Muscle of leg (tissue), 11 donors: Measurements from ENCODE around the gene CHRDL2. TPM values are rescaled to one million over a fixed set of nuclear protein-coding genes. Genes with fewer than 3 reads are reported as not detected.
"Not testable (repeated sequence)": the region's sequence is repeated elsewhere in the genome, so short reads cannot be mapped to it uniquely, and the experiment has no call there.

ENCODE experiments used
- DNase-seq: peaks from one replicate; pipeline ENCODE4 v3.0.0; 2013
- H3K27ac ChIP-seq: one replicate; pipeline ENCODE4 v1.5.1; 2013; ENCODE audit warnings: mild to moderate bottlenecking, low read length, control low read depth
- H3K27me3 ChIP-seq: one replicate; pipeline ENCODE4 v1.6.1; 2013; ENCODE audit warnings: low read length; ENCODE audit not compliant: control insufficient read depth, insufficient read depth
- H3K36me3 ChIP-seq: one replicate; pipeline ENCODE4 v1.6.1; 2013; ENCODE audit warnings: low read length; ENCODE audit not compliant: control insufficient read depth, insufficient read depth
- H3K4me1 ChIP-seq: one replicate; pipeline ENCODE4 v1.6.1; 2013; ENCODE audit warnings: low read length; ENCODE audit not compliant: control insufficient read depth, insufficient read depth
- H3K4me3 ChIP-seq: one replicate; pipeline ENCODE4 v1.5.1; 2013; ENCODE audit warnings: low read length, control low read depth
- H3K9me3 ChIP-seq: replicated peaks from 2 replicates; pipeline ENCODE4 v1.6.1; 2013; ENCODE audit warnings: low read depth, low read length; ENCODE audit not compliant: control insufficient read depth
- WGBS: methylation state at CpG from one replicate; pipeline ENCODE4 v1.1.5; 2013; ENCODE audit warnings: missing lambda C conversion rate; ENCODE audit not compliant: insufficient coverage; 5-methylcytosine and 5-hydroxymethylcytosine counted together
- polyA plus RNA-seq, 8 donors: library from polyadenylated mRNA; unstranded; fragments of 120-200 nt; gene quantifications; one replicate each; pipeline versions ENCODE4 v1.2.1 to v1.2.3, GENCODE V29; 2013; ENCODE audit warnings: inconsistent platforms in 1 of 8, low replicate concordance in 1 of 8; ENCODE audit not compliant: insufficient read length in 8 of 8, insufficient read depth in 1 of 8
- total RNA-seq: library from RNA; stranded (reverse); fragments of 120-200 nt; gene quantifications from one replicate; pipeline ENCODE4 v1.2.4, GENCODE V29; 2013

The CHRDL2 gene
- total and polyA plus RNA-seq, 9 donors = 0.49 to 5.3 (median 1.7) TPM

DNA sequence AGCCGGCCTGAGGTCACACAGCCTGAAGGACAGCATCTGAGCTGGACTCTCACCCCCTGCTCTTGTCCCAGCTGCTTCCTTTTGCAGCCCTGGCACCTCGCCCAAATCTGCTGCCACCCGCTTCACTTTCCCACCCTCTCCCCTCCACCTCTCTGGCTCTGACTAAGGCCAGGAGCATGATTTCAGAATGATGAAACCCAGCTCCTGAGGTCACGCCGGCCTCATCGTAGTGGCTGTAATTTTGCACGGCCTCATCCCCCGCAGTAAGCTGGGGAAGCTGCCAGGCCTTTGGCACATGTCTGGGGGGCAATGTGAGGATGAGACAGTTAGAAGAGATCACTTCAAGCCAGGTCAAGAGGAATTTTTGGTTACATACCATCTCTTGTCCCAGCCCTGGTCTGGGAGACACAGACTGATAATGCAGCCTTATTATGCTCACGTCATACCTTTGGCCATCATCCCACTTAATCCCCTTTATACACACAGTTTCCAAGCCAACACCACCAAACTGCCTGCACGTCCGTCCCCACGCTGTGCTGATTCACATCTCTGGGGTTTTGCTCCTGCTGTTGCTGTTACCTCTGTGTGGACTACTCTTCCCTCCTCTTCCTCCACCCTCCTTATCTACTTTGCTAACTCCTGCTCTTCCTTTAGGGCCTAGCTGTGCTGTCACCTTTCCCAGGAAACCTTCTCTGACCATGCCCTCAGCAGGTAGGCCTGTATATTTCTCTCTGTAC lies 58.1 kb downstream of the CHRDL2 start:
- no peaks in the 10 kb centered on the region for H3K27me3 ChIP-seq
- 37% methylated on average over 11 of the region's 12 CpGs for WGBS
- no peak overlapping the region for H3K4me3 ChIP-seq
- H3K27ac ChIP-seq = peak overlapping the region; percentile 77
- peaks cover 2% of the 10 kb centered on the region for H3K9me3 ChIP-seq
- H3K4me1 ChIP-seq = peaks cover 46% of the 10 kb centered on the region
- peak; percentile 80 for DNase-seq
- H3K36me3 ChIP-seq = no peaks in the 10 kb centered on the region

DNA sequence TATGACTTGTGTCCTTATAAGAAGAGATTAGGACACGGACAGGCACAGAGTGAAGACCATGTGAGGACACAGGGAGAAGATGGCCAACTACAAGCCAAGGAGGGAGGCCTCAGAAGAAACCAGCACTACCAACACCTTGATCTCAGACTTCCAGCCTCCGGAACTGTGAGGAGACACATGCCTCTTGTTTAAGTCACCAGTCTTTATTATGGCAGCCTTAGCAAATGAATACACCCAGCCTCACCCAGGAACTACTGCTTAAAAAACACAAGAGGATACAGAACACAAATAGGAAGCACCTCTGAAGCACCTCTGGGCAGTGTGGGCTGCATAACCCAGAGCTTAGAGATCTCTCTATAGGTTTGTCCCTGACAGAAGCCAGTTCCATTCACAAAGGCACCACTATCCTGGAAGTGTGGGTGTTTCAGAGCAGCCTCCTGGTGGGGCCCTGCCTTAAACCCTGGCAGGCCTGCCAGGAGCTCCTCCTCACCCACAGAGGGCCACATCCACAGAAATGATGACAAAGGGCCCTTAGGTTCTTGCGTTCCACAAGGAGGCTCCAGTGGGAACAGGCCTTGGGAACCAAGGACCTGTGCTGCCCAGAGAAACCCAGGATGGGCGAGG lies 58.8 kb downstream of the CHRDL2 start:
- H3K27me3 ChIP-seq = no peaks in the 10 kb centered on the region
- H3K4me3 ChIP-seq = no peak overlapping the region
- no peak for DNase-seq
- H3K4me1 ChIP-seq = peaks cover 43% of the 10 kb centered on the region
- no peaks in the 10 kb centered on the region for H3K36me3 ChIP-seq
- WGBS = 38% methylated on average over 2 of the region's 4 CpGs
- H3K27ac ChIP-seq = peak overlapping the region; percentile 77
- peaks cover 2% of the 10 kb centered on the region for H3K9me3 ChIP-seq

DNA sequence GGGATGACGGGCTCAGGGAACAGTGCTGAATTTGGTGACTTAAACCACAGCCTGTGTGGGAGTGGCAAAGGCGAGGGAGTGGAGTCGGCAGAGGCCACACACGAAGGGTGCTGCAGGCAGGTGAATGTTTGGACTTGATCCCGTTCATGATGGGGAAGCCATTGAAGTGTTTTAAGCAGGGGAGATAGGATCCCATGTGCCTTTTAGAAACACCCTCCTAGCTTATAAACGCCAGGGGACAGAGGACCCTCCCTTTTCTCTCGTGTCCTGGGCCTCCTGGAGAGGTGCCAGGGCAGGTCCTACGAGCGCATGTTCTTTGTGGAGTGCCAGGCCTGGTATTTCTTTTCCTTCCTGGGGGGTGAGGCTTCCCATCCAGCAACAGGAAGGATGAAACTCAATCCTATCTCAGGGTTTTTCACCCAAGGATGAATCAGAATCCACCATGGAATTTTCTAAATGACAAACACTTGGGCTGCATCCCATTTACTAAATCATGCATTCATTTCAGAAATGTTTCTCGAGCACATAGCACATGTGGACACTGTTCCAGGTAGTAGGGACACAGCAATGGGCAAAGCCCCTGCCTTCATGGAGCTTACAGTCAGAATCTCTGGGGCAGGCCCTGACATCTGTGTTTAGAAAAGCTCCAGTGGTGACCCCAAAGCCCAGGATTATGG lies 59.6 kb downstream of the CHRDL2 start:
- Histone ChIP-seq H3K9me3 (peaks cover 2% of the 10 kb centered on the region), H3K4me3 (no peak overlapping the region), H3K27ac (no peak overlapping the region), H3K36me3 (no peaks in the 10 kb centered on the region), H3K27me3 (no peaks in the 10 kb centered on the region), H3K4me1 (peaks cover 38% of the 10 kb centered on the region)
- 80% methylated on average over 2 of the region's 10 CpGs for WGBS
- no peak for DNase-seq

DNA sequence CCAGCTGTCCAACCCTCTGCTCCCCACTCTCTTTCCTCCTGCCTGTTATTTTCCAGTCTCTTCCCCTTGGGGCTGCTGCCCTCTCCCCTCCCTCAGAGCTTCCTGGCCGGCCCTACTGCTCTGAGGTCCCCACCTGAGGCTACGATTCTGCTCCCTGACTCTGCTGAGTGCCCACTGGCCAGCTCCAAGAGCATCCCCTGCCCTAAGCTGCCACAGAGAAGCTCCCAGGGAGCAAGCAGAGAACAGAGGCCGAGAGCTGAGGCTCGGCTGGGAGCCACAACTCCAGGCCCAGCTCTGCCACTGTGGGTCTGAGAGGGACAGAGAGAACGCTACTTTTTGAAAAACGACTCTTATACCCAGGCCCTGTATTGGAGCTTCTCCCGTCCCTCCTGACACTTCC lies 61.1 kb downstream of the CHRDL2 start:
- Histone ChIP-seq H3K27ac (peak overlapping the region; percentile 20), H3K36me3 (no peaks in the 10 kb centered on the region), H3K27me3 (no peaks in the 10 kb centered on the region), H3K4me1 (peaks cover 35% of the 10 kb centered on the region), H3K4me3 (no peak overlapping the region), H3K9me3 (peaks cover 2% of the 10 kb centered on the region)
- WGBS = 69% methylated on average over 6 of the region's 7 CpGs
- no peak for DNase-seq

DNA sequence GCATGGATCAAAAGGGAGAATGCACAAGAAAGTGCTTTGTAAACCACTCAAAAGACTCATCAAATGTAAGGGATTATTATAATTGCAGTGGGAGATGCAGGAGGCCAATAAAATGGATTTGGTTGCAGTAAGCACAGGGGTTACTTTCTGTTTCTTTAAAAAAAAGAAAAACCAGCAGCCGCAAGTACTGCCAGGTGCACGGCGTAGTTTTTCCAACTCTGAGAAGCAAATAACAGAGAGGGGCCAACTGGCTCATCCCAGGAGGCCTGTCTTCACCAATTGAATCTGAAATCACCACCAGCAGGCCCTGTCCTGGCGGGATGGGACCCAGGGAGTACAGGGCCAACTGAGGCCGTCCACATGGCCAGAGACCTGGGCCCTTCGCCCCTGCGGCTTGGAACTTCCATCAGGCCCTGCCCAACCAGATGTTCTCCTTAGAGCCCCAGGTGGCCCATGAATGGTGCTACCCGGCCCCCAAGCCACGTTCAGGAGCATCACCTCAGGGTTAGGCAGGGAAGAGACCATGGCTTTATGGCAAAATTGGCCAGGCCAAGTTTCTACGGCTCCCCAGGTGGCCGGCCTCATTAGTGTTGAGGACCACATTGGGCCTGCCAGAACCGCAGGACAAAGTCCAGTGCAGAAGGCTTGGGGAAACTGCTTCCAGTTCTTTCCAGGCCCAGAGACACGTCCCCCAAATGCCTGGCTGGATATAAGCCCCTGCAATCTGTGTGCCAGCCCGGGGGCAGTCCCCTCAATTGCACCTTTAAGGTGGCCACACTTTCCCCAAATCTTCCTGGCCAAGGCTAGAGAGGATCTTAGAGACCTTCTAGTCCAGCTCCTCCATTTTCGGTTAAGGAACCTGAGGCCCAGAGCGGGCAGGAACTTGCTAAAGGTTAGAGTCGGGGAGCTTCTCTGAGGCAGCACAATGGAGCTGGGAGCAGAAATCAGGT lies 61.7 kb downstream of the CHRDL2 start:
- no peaks in the 10 kb centered on the region for H3K27me3 ChIP-seq
- DNase-seq = peak; percentile 68
- H3K9me3 ChIP-seq = peaks cover 2% of the 10 kb centered on the region
- WGBS = 54% methylated on average over 16 of the region's 17 CpGs
- H3K4me3 ChIP-seq = no peak overlapping the region
- H3K4me1 ChIP-seq = peaks cover 35% of the 10 kb centered on the region
- no peaks in the 10 kb centered on the region for H3K36me3 ChIP-seq
- H3K27ac ChIP-seq = no peak overlapping the region

DNA sequence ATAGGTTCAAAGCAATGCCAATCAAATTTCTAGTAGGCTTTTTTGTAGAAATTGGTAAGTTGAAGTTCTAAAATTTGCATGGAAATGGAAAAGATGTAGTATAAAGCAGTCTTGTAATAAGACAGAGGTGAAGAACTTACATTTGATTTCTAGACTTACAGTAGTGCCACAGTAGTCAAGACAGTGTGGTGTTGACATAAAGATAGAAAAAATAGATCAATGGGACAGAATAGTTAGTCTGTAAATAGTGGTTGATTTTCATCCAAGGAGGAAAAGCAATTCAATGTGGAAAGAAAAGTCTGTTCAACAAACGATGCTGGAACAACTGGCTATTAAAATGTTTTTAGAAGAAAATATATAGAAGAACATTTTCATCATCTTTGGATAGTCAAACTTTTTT lies 67.9 kb downstream of the CHRDL2 start:
- no peaks in the 10 kb centered on the region for H3K4me1 ChIP-seq
- H3K36me3 ChIP-seq = peaks cover 3% of the 10 kb centered on the region
- WGBS = no CpG with 5 or more reads among the region's 1 CpG
- H3K4me3 ChIP-seq = no peak overlapping the region
- peaks cover 2% of the 10 kb centered on the region for H3K9me3 ChIP-seq
- DNase-seq = no peak
- H3K27me3 ChIP-seq = no peaks in the 10 kb centered on the region
- no peak overlapping the region for H3K27ac ChIP-seq

DNA sequence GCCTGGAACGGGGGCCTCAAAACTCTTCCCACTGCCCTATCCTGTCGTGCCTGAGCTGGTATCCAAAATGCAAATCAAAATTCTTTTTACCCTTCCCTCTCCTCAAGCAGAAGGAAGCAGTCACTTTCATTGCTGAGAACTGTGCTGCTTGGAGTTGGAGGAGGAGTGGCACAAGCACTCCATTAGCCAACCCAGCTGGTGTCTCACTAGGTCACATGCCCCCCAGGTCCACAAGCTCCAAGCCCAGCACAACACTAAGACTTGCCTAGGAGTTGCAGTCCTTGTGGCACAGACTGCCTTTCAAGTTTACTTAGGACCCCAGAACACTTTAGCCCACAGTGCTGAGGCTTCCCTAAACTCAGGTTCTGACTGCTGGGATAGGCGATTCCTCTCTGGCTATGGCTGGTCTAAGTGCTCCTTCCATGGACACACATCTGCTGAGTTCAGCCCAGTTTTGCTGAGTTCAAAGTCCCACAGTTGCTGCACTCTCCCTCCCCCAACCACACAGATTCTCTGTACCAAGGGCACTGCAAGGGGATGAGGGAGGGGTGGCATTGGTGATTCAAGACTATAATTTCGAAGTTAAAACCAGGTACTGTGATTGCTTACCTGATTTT lies 68.6 kb downstream of the CHRDL2 start:
- no peak for DNase-seq
- WGBS = 83% methylated on average over 1 of the region's 4 CpGs
- Histone ChIP-seq H3K27me3 (no peaks in the 10 kb centered on the region), H3K9me3 (peaks cover 2% of the 10 kb centered on the region), H3K4me3 (no peak overlapping the region), H3K36me3 (peaks cover 3% of the 10 kb centered on the region), H3K4me1 (no peaks in the 10 kb centered on the region), H3K27ac (no peak overlapping the region)

DNA sequence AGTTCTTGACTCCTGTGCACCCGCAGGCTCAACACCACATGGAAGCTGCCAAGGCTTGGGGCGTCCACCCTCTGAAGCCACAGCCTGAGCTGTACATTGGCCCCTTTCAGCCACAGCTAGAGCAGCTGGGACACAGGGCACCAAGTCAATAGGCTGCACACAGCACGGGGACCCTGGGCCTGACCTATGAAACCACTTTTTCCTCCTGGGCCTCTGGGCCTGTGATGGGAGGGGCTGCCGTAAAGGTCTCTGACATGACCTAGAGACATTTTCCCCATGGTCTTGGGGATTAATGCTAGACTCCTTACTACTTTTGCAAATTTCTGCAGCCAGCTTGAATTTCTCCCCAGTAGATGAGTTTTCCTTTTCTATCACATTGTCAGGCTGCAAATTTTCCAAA lies 72.1 kb downstream of the CHRDL2 start:
- H3K4me1 ChIP-seq, H3K9me3 ChIP-seq, H3K4me3 ChIP-seq, H3K36me3 ChIP-seq, H3K27me3 ChIP-seq, DNase-seq, H3K27ac ChIP-seq: not testable (repeated sequence)
- 0% methylated on average over 1 of the region's 4 CpGs for WGBS

DNA sequence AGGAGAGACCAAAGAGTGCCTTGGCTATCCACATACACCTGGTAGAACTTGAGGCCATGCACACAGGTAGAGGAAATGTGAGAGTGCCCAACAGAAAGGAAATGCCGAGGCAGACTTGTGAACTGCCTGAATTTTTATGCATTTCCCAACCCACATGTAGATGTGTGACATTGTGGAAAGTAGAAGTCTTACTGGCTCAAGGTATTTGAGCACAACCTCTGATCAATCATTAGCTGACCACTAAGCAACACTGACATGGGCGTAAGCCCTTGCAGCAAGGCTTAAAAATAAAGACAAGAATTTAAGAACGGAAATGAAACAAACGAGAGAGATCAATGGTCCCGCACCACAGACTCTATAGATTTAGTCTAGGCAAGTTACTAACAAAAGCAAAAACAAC lies 76.2 kb downstream of the CHRDL2 start:
- H3K36me3 ChIP-seq = no peaks in the 10 kb centered on the region
- peaks cover 2% of the 10 kb centered on the region for H3K9me3 ChIP-seq
- no peaks in the 10 kb centered on the region for H3K27me3 ChIP-seq
- H3K27ac ChIP-seq = no peak overlapping the region
- no CpG with 5 or more reads among the region's 5 CpGs for WGBS
- H3K4me1 ChIP-seq = peaks cover 8% of the 10 kb centered on the region
- no peak for DNase-seq
- no peak overlapping the region for H3K4me3 ChIP-seq
